ENCODE measurements around the gene TMEM231. TPM values are rescaled to one million over a fixed set of nuclear protein-coding genes. Genes with fewer than 3 reads are reported as not detected.

The TMEM231 gene
- total and polyA plus RNA-seq, 2 donors (not counting 3 experiments of a cell fraction or from before 2014, with no cell fraction given): 10.0 to 35.8 TPM

- dilution Hi-C loops (cut with MboI; ENCODE audit: extremely low pct_ligation_motif_present, low sequenced_read_pairs): no loop called here
- no peak overlapping the region for H3K27ac ChIP-seq (ENCODE audit: insufficient read depth, low read depth, low read length)
- FAIRE-seq (peak; percentile 21), DNase-seq (ENCODE audit: low read depth, low spot score) (no peak)
- no TSS peak for BruUV-seq (replicated peaks)
- POLR2A ChIA-PET: no interaction called here
- peaks cover 13% of the 10 kb centered on the region for H3K79me2 ChIP-seq (ENCODE audit: control insufficient read depth, insufficient read depth, low read length)
- peaks cover 25 to 32% of the 10 kb centered on the region in 2 experiments for H3K36me3 ChIP-seq (ENCODE audit: control insufficient read depth in 2 of 2, extremely low read depth in 1 of 2, insufficient read depth in 2 of 2, low read length in 2 of 2)
- no peaks in the 10 kb centered on the region for H3K27me3 ChIP-seq (ENCODE audit: control insufficient read depth in 2 of 2, insufficient read depth in 2 of 2, low read length in 2 of 2)
- CTCF ChIA-PET: interaction anchor here (1.3 kb wide), 1 partner anchor 51 kb away, joined by 3 read pairs; no protein-coding TSS in a partner anchor
- H4K20me1 ChIP-seq (replicated peaks; ENCODE audit: control insufficient read depth, extremely low read depth, insufficient read depth, low read length): no peaks in the 10 kb centered on the region
- no peak overlapping the region for H3K9ac ChIP-seq (replicated peaks; ENCODE audit: extremely low read depth, insufficient read depth, low read length)
- no peak overlapping the region for H3K4me3 ChIP-seq (replicated peaks in 1 of 3; ENCODE audit: insufficient read depth in 1 of 3, low read depth in 1 of 3, low read length in 3 of 3)
- intact Hi-C loops (cut with micrococcal nuclease): no loop called here
- TF ChIP-seq, protein P1, sequence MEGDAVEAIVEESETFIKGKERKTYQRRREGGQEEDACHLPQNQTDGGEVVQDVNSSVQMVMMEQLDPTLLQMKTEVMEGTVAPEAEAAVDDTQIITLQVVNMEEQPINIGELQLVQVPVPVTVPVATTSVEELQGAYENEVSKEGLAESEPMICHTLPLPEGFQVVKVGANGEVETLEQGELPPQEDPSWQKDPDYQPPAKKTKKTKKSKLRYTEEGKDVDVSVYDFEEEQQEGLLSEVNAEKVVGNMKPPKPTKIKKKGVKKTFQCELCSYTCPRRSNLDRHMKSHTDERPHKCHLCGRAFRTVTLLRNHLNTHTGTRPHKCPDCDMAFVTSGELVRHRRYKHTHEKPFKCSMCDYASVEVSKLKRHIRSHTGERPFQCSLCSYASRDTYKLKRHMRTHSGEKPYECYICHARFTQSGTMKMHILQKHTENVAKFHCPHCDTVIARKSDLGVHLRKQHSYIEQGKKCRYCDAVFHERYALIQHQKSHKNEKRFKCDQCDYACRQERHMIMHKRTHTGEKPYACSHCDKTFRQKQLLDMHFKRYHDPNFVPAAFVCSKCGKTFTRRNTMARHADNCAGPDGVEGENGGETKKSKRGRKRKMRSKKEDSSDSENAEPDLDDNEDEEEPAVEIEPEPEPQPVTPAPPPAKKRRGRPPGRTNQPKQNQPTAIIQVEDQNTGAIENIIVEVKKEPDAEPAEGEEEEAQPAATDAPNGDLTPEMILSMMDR (IDR thresholded peaks at IDR 0.05; ENCODE audit: extremely low read depth in 1 of 2, insufficient read depth in 1 of 2, low read depth in 1 of 2, low read length in 2 of 2): no peak
- TF ChIP-seq GATA2 (IDR thresholded peaks at IDR 0.05; ENCODE audit: insufficient read depth, insufficient read length, low read depth, low read length): no peak
- no peak overlapping the region for H2AFZ ChIP-seq (ENCODE audit: low read depth, low read length)
- H3K4me1 ChIP-seq (ENCODE audit: control insufficient read depth, extremely low read depth, insufficient read depth, low read length): peaks cover 9% of the 10 kb centered on the region
- H3K9me1 ChIP-seq (replicated peaks; ENCODE audit: control insufficient read depth, extremely low read depth, insufficient read depth, low read length): no peaks in the 10 kb centered on the region
- no peaks in the 10 kb centered on the region for H3K9me3 ChIP-seq (replicated peaks; ENCODE audit: control insufficient read depth, insufficient read depth, low read length)
- H3K4me2 ChIP-seq (ENCODE audit: insufficient read depth, low read length): no peak overlapping the region
Observed at GRCh38 chr16:75570396-75571065, 14.5 kb upstream of the TMEM231 start.

DNA sequence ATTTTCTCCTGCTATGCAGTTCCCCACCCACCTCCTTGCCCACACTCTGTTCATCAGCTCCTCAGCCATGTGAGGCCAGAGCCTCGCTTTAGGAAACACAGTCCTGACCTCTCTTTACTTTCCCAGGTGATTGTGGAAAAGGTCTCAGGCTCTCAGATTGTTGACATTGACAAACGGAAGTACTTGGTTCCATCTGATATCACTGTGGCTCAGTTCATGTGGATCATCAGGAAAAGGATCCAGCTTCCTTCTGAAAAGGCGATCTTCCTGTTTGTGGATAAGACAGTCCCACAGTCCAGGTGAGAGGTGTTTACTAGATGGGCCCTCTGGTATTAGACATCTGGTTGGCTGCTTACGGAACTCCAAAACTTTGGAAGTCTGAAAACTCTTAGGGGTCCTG is 11.9 kb upstream of the TMEM231 start:
- H4K20me1 ChIP-seq (replicated peaks; ENCODE audit: control insufficient read depth, extremely low read depth, insufficient read depth, low read length): no peaks in the 10 kb centered on the region
- dilution Hi-C loops (cut with MboI; ENCODE audit: extremely low pct_ligation_motif_present, low sequenced_read_pairs) (no loop called here), intact Hi-C loops (cut with micrococcal nuclease) (loop anchor here (2.0 to 5.0 kb wide), 2 partner anchors 79 to 194 kb away; partner anchors contain the start of genes KARS1 and TERF2IP)
- H3K9ac ChIP-seq (replicated peaks; ENCODE audit: extremely low read depth, insufficient read depth, low read length): no peak overlapping the region
- peaks cover 13% of the 10 kb centered on the region for H3K79me2 ChIP-seq (ENCODE audit: control insufficient read depth, insufficient read depth, low read length)
- peaks cover 9% of the 10 kb centered on the region for H3K4me1 ChIP-seq (ENCODE audit: control insufficient read depth, extremely low read depth, insufficient read depth, low read length)
- H3K27ac ChIP-seq (ENCODE audit: insufficient read depth, low read depth, low read length): no peak overlapping the region
- peaks cover 7 to 17% of the 10 kb centered on the region in 2 experiments for H3K27me3 ChIP-seq (ENCODE audit: control insufficient read depth in 2 of 2, insufficient read depth in 2 of 2, low read length in 2 of 2)
- BruUV-seq (replicated peaks): no TSS peak
- DNase-seq (ENCODE audit: low read depth, low spot score) (no peak), FAIRE-seq (no peak)
- H3K4me3 ChIP-seq (replicated peaks in 1 of 3; ENCODE audit: insufficient read depth in 1 of 3, low read depth in 1 of 3, low read length in 3 of 3): no peak overlapping the region
- H3K9me3 ChIP-seq (replicated peaks; ENCODE audit: control insufficient read depth, insufficient read depth, low read length): no peaks in the 10 kb centered on the region
- ChIA-PET POLR2A (no interaction called here), CTCF (no interaction called here)
- no peak overlapping the region for H3K4me2 ChIP-seq (ENCODE audit: insufficient read depth, low read length)
- no peaks in the 10 kb centered on the region for H3K9me1 ChIP-seq (replicated peaks; ENCODE audit: control insufficient read depth, extremely low read depth, insufficient read depth, low read length)
- H3K36me3 ChIP-seq (ENCODE audit: control insufficient read depth in 2 of 2, extremely low read depth in 1 of 2, insufficient read depth in 2 of 2, low read length in 2 of 2): peaks cover 22 to 26% of the 10 kb centered on the region in 2 experiments
- H2AFZ ChIP-seq (ENCODE audit: low read depth, low read length): no peak overlapping the region
- TF ChIP-seq MYC (IDR thresholded peaks at IDR 0.05; ENCODE audit: low read depth, low read length) (no peak), FOS (IDR thresholded peaks at IDR 0.05; ENCODE audit: borderline replicate concordance, insufficient read depth, low read length) (no peak), EZH2 (IDR thresholded peaks at IDR 0.05; ENCODE audit: borderline replicate concordance, low read depth, low read length, severe bottlenecking) (no peak), POLR2AphosphoS5 (IDR thresholded peaks at IDR 0.05; ENCODE audit: insufficient read depth, low read depth, low read length) (no peak), JUN (IDR thresholded peaks at IDR 0.05; ENCODE audit: borderline replicate concordance, insufficient read depth, insufficient read length, low read depth) (no peak), GATA2 (IDR thresholded peaks at IDR 0.05; ENCODE audit: insufficient read depth, insufficient read length, low read depth, low read length) (no peak), POLR2A (IDR thresholded peaks at IDR 0.05; ENCODE audit: low read depth, low read length) (no peak)
- TF ChIP-seq, protein P2, sequence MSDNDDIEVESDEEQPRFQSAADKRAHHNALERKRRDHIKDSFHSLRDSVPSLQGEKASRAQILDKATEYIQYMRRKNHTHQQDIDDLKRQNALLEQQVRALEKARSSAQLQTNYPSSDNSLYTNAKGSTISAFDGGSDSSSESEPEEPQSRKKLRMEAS (IDR thresholded peaks at IDR 0.05; ENCODE audit: insufficient read depth, insufficient read length): no peak
- TF ChIP-seq, protein P1 (IDR thresholded peaks at IDR 0.05; ENCODE audit: extremely low read depth in 1 of 2, insufficient read depth in 1 of 2, low read depth in 1 of 2, low read length in 2 of 2): no peak
